ENCODE data around the gene PYGB.

The PYGB gene

DNA sequence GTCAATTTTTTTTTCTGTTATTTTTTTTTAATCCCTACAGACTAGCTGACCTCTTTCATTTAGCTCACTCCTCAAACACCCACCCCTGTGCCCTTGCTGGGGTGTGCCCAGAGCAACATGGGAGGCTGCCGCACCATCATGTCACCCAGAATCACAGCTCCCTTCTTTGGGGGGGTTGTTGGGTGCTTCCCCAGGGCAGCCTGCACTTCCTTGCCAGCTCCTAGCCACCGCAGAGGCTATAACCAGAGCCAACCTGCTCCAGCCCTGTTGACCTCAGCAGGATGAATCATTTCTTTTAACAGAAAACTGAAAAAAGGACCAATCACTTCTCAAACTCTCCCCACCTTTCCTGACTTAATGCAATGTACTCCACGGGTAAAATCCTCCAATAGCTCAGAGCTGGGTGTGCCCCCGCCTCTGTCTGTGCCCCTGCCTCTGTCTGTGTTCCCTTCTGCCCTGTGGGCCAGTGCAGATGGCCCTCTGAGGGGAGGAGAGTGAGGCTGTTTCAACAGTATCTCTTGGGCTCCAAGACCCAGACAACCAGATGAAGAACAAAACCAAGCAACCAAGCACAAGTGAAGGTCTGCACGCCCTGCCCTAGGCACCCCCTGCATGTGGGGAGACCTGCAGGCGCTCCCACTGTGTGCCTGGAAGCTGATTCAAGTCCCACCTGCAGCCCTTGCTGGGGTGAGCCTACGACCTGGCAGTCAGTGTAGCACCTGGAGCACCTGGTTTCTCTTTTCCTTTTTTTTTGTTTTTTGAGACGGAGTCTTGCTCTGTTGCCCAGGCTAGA, 67.7 kb downstream of the PYGB start:
- no peak for DNase-seq (ENCODE audit: extremely low read depth, low read depth)
- TF ChIP-seq, protein P1, sequence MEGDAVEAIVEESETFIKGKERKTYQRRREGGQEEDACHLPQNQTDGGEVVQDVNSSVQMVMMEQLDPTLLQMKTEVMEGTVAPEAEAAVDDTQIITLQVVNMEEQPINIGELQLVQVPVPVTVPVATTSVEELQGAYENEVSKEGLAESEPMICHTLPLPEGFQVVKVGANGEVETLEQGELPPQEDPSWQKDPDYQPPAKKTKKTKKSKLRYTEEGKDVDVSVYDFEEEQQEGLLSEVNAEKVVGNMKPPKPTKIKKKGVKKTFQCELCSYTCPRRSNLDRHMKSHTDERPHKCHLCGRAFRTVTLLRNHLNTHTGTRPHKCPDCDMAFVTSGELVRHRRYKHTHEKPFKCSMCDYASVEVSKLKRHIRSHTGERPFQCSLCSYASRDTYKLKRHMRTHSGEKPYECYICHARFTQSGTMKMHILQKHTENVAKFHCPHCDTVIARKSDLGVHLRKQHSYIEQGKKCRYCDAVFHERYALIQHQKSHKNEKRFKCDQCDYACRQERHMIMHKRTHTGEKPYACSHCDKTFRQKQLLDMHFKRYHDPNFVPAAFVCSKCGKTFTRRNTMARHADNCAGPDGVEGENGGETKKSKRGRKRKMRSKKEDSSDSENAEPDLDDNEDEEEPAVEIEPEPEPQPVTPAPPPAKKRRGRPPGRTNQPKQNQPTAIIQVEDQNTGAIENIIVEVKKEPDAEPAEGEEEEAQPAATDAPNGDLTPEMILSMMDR (IDR thresholded peaks at IDR 0.05; ENCODE audit: low read depth, low read length) = no peak

- TF ChIP-seq, protein P1 (IDR thresholded peaks at IDR 0.05; ENCODE audit: low read depth, low read length) = no peak
- DNase-seq (ENCODE audit: extremely low read depth, low read depth) = no peak
These were observed 68.8 kb downstream of the PYGB start for GRCh38 chr20:25316506-25317190.

GRCh38 chr20:25317351-25318075, 69.6 kb downstream of the PYGB start:
- no peak for DNase-seq (ENCODE audit: extremely low read depth, low read depth)
- TF ChIP-seq, protein P1 (IDR thresholded peaks at IDR 0.05; ENCODE audit: low read depth, low read length) = no peak

GRCh38 chr20:25318471-25319240, 70.8 kb downstream of the PYGB start:
- TF ChIP-seq, protein P1 (IDR thresholded peaks at IDR 0.05; ENCODE audit: low read depth, low read length) = no peak

GRCh38 chr20:25319241-25320034, 71.6 kb downstream of the PYGB start:
- TF ChIP-seq, protein P1 (IDR thresholded peaks at IDR 0.05; ENCODE audit: low read depth, low read length) = no peak
- DNase-seq (ENCODE audit: extremely low read depth, low read depth) = no peak

More at GRCh38 chr20:25318471-25319240, 70.8 kb downstream of the PYGB start:
- no peak for DNase-seq (ENCODE audit: extremely low read depth, low read depth)

GRCh38 chr20:25320035-25320800, 72.3 kb downstream of the PYGB start:
- TF ChIP-seq, protein P1 (IDR thresholded peaks at IDR 0.05; ENCODE audit: low read depth, low read length) = no peak
- no peak for DNase-seq (ENCODE audit: extremely low read depth, low read depth)

Measured in AG09319 (cell line).